Cardiac septum (tissue), 1 donor: Measurements from ENCODE around the gene SFTA2. TPM values are rescaled to one million over a fixed set of nuclear protein-coding genes. Genes with fewer than 3 reads are reported as not detected.
"Not testable (repeated sequence)": the region's sequence is repeated elsewhere in the genome, so short reads cannot be mapped to it uniquely, and the experiment has no call there.

Experiments used
- DNase-seq: peaks from one replicate; pipeline ENCODE4 v3.0.0-alpha.2; 2020; ENCODE audit warnings: low spot score
- intact Hi-C: fragments of 100-400 bp; cut with DNase I; formaldehyde crosslinking; loops from one replicate; pipeline ENCODE4 v1.14.0; 2022
- total RNA-seq: library from RNA; stranded (reverse); fragmentation: NEBNext Ultra II Directional; extraction: Animal tissue kit (Norgen Biotek cat#: 25700); gene quantifications from one replicate; pipeline ENCODE4 v1.2.1, GENCODE V29; 2021
- donor health status: DM: no; HTN: no; CAD: no.

Gene SFTA2
- total RNA-seq, 1 donor from 2014 or later: not detected

- no peak for DNase-seq
These were observed 16.9 kb downstream of the SFTA2 start for GRCh38 chr6:30914854-30915590.

GRCh38 chr6:30914076-30914853 is 17.7 kb downstream of the SFTA2 start, which contains the start of gene VARS2:
Gene VARS2 (plus strand): TSS chr6:30914238. CDS start chr6:30914837, 599 bp downstream.
- intact Hi-C loops: loop anchor here (2.0 to 5.0 kb wide), 2 partner anchors 37 to 85 kb away; no protein-coding TSS in a partner anchor
- DNase-seq: peak; percentile 96

More at GRCh38 chr6:30914854-30915590, 16.9 kb downstream of the SFTA2 start:
- intact Hi-C loops: loop anchor here (1.0 to 5.0 kb wide), 4 partner anchors 38 to 155 kb away; no protein-coding TSS in a partner anchor

GRCh38 chr6:30913721-30914075 is 18.3 kb downstream of the SFTA2 start:
- intact Hi-C loops: loop anchor here (2.0 to 5.0 kb wide), 2 partner anchors 36 to 85 kb away; no protein-coding TSS in a partner anchor
- DNase-seq: no peak

GRCh38 chr6:30912746-30913520 is 19.0 kb downstream of the SFTA2 start:
- intact Hi-C loops: loop anchor here (5.0 kb wide), 1 partner anchor 36 kb away; no protein-coding TSS in a partner anchor
- DNase-seq: no peak

- intact Hi-C loops: loop anchor here (5.0 kb wide), 1 partner anchor 33 kb away; no protein-coding TSS in a partner anchor
- DNase-seq: not testable (repeated sequence)
These were observed 21.5 kb downstream of the SFTA2 start for GRCh38 chr6:30910473-30910872.

- intact Hi-C loops: no loop called here
- no peak for DNase-seq
These were observed 23.3 kb downstream of the SFTA2 start for GRCh38 chr6:30908700-30909099.

GRCh38 chr6:30907758-30908591 is 24.0 kb downstream of the SFTA2 start, which contains the start of gene GTF2H4:
Gene GTF2H4 (plus strand): TSS chr6:30908207.
- intact Hi-C loops: no loop called here
- DNase-seq: peak; percentile 97

- DNase-seq, intact Hi-C loops: not testable (repeated sequence)
These were observed 24.6 kb downstream of the SFTA2 start for GRCh38 chr6:30907290-30907757.

- DNase-seq: no peak
- intact Hi-C loops: no loop called here
These were observed 28.7 kb downstream of the SFTA2 start for GRCh38 chr6:30903236-30903635.

- intact Hi-C loops: no loop called here
- no peak for DNase-seq
These were observed 29.3 kb downstream of the SFTA2 start for GRCh38 chr6:30902709-30903108.

- intact Hi-C loops, DNase-seq: not testable (repeated sequence)
These were observed 29.8 kb downstream of the SFTA2 start for GRCh38 chr6:30902196-30902595.

- no peak for DNase-seq
- intact Hi-C loops: no loop called here
These were observed 30.5 kb downstream of the SFTA2 start for GRCh38 chr6:30901436-30901835.

GRCh38 chr6:30900863-30901417 is 31.0 kb downstream of the SFTA2 start:
- DNase-seq: no peak

GRCh38 chr6:30898750-30899360 is 33.1 kb downstream of the SFTA2 start:
- no peak for DNase-seq
- intact Hi-C loops: no loop called here

More at GRCh38 chr6:30900863-30901417, 31.0 kb downstream of the SFTA2 start:
- intact Hi-C loops: no loop called here

- intact Hi-C loops: no loop called here
- DNase-seq: no peak
These were observed 34.1 kb downstream of the SFTA2 start for GRCh38 chr6:30897882-30898281.

- no peak for DNase-seq
- intact Hi-C loops: no loop called here
These were observed 35.4 kb downstream of the SFTA2 start for GRCh38 chr6:30896541-30896940.

GRCh38 chr6:30895343-30895742 is 36.6 kb downstream of the SFTA2 start:
- no peak for DNase-seq
- intact Hi-C loops: no loop called here

- intact Hi-C loops: no loop called here
- no peak for DNase-seq
These were observed 37.0 kb downstream of the SFTA2 start for GRCh38 chr6:30894935-30895334.
